Kidney (tissue), 14 donors: Measurements from ENCODE around the gene PTMA. TPM values are rescaled to one million over a fixed set of nuclear protein-coding genes. Genes with fewer than 3 reads are reported as not detected.

Experiments
- DNase-seq, 5 donors: peaks; one replicate each; pipeline ENCODE4 v3.0.0-alpha.2; 2013 to 2020
- FAIRE-seq: peaks from 2 replicates; lab custom pipeline; 2012; peaks lifted over from hg19 to GRCh38; lab: Jason Lieb, UNC
- H3K27ac ChIP-seq, 2 donors: one replicate each; pipeline ENCODE4 v1.7.0; 2013; ENCODE audit warnings: low read depth in 2 of 2, low read length in 2 of 2, inconsistent platforms in 1 of 2
- H3K27me3 ChIP-seq: one replicate; pipeline ENCODE4 v1.7.1; 2013; ENCODE audit warnings: low read length, inconsistent platforms; ENCODE audit not compliant: control insufficient read depth, insufficient read depth
- H3K36me3 ChIP-seq, 3 donors: one replicate each; pipeline versions ENCODE4 v1.7.0 to v1.7.1; 2013; ENCODE audit warnings: low read length in 3 of 3, control low read depth in 1 of 3, inconsistent platforms in 1 of 3; ENCODE audit not compliant: insufficient read depth in 3 of 3, control insufficient read depth in 2 of 3
- H3K4me1 ChIP-seq, 3 donors: one replicate each; pipeline versions ENCODE4 v1.7.0 to v1.7.1; 2013; ENCODE audit warnings: low read length in 3 of 3, inconsistent platforms in 1 of 3, low read depth in 1 of 3; ENCODE audit not compliant: control insufficient read depth in 2 of 3, insufficient read depth in 2 of 3
- H3K4me3 ChIP-seq, 3 donors: one replicate each; pipeline versions ENCODE4 v1.7.0 to v1.8.1; 2013; ENCODE audit warnings: low read length in 3 of 3, control low read depth in 1 of 3, inconsistent platforms in 1 of 3
- H3K9ac ChIP-seq, 3 donors: one replicate each; pipeline versions ENCODE4 v1.7.0 to v1.7.1; 2013; ENCODE audit warnings: low read length in 3 of 3, control low read depth in 1 of 3, inconsistent platforms in 1 of 3
- H3K9me3 ChIP-seq, 3 donors: one replicate each; pipeline versions ENCODE4 v1.7.0 to v1.7.1; 2013; ENCODE audit warnings: low read length in 3 of 3, control low read depth in 1 of 3, inconsistent platforms in 1 of 3; ENCODE audit not compliant: control insufficient read depth in 2 of 3, insufficient read depth in 1 of 3
- intact Hi-C: fragments of 100-400 bp; cut with DNase I; formaldehyde crosslinking; loops from one replicate; pipeline ENCODE4 v1.11.1; 2022
- polyA plus RNA-seq: library from polyadenylated mRNA; stranded (reverse); fragments of 350-450 nt; fragmentation: Illumina TruSeq; extraction: RNeasy Lipid Tissue Mini Kit (QIAGEN cat#74804); gene quantifications from one replicate; pipeline ENCODE4 v1.2.3, GENCODE V29; 2014; ENCODE audit warnings: low read depth, low replicate concordance; ENCODE audit not compliant: insufficient read depth
- total RNA-seq: library from RNA; stranded (reverse); fragmentation: NEBNext Ultra II Directional; extraction: Animal tissue kit (Norgen Biotek cat#: 25700); gene quantifications from one replicate; pipeline ENCODE4 v1.2.1, GENCODE V29; 2021
- TF ChIP-seq, protein P1 (sequence below): IDR thresholded peaks from 3 replicates; pipeline ENCODE4 v1.5.1; 2012; ENCODE audit warnings: mild to moderate bottlenecking, moderate library complexity, borderline replicate concordance; ENCODE audit not compliant: insufficient read depth; ENCODE audit errors: extremely low read depth
- donor health status: control.
- donor health status: control.
- donor health status: control.
- donor health status: control.
- donor health status: control.
- donor health status: DM: yes; HTN: yes; CAD: no.
- donor health status: Normal renal cell carcinoma (clear cell type).

Gene PTMA
- total and polyA plus RNA-seq, 2 donors from 2014 or later, result 825 to 1,173 TPM

GRCh38 chr2:231686192-231687100, 21.9 kb upstream of the PTMA start:
- no peaks in the 10 kb centered on the region for H3K27me3 ChIP-seq
- intact Hi-C loops, result no loop called here
- H3K27ac ChIP-seq, result no peak overlapping the region
- TF ChIP-seq, protein P1, sequence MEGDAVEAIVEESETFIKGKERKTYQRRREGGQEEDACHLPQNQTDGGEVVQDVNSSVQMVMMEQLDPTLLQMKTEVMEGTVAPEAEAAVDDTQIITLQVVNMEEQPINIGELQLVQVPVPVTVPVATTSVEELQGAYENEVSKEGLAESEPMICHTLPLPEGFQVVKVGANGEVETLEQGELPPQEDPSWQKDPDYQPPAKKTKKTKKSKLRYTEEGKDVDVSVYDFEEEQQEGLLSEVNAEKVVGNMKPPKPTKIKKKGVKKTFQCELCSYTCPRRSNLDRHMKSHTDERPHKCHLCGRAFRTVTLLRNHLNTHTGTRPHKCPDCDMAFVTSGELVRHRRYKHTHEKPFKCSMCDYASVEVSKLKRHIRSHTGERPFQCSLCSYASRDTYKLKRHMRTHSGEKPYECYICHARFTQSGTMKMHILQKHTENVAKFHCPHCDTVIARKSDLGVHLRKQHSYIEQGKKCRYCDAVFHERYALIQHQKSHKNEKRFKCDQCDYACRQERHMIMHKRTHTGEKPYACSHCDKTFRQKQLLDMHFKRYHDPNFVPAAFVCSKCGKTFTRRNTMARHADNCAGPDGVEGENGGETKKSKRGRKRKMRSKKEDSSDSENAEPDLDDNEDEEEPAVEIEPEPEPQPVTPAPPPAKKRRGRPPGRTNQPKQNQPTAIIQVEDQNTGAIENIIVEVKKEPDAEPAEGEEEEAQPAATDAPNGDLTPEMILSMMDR, result no peak
- DNase-seq, result no peak
- H3K9me3 ChIP-seq, result no peaks in the 10 kb centered on the region
- H3K4me3 ChIP-seq, result no peak overlapping the region
- no peak overlapping the region for H3K9ac ChIP-seq
- H3K36me3 ChIP-seq, result no peaks in the 10 kb centered on the region
- FAIRE-seq, result no peak
- peaks cover 0 to 4% (median 2%) of the 10 kb centered on the region in 3 donors for H3K4me1 ChIP-seq

- Histone ChIP-seq H3K27ac (no peak overlapping the region), H3K4me3 (no peak overlapping the region), H3K36me3 (no peaks in the 10 kb centered on the region), H3K9ac (no peak overlapping the region), H3K4me1 (peaks cover 0 to 2% (median 0%) of the 10 kb centered on the region in 3 donors), H3K9me3 (no peaks in the 10 kb centered on the region), H3K27me3 (no peaks in the 10 kb centered on the region)
- DNase-seq (peak; percentile 68 to 87 (median 80)), FAIRE-seq (no peak)
- TF ChIP-seq, protein P1, result peak; percentile 46
- intact Hi-C loops, result no loop called here
Measured at GRCh38 chr2:231687133-231687852, 21.0 kb upstream of the PTMA start.

- TF ChIP-seq, protein P1, result no peak
- FAIRE-seq (no peak), DNase-seq (peak in 1 of 5 donors; percentile 47)
- Histone ChIP-seq H3K4me1 (peaks cover 0 to 2% (median 0%) of the 10 kb centered on the region in 3 donors), H3K4me3 (no peak overlapping the region), H3K9ac (no peak overlapping the region), H3K36me3 (no peaks in the 10 kb centered on the region), H3K9me3 (no peaks in the 10 kb centered on the region), H3K27ac (no peak overlapping the region), H3K27me3 (no peaks in the 10 kb centered on the region)
- intact Hi-C loops, result no loop called here
Measured at GRCh38 chr2:231687961-231688360, 20.4 kb upstream of the PTMA start.
